H9 (cell line): ENCODE results near the gene ATP8B4. TPM values are rescaled to one million over a fixed set of nuclear protein-coding genes. Genes with fewer than 3 reads are reported as not detected.

Experiments
- DNase-seq: peaks from one replicate; pipeline ENCODE4 v3.0.0-alpha.2; 2017
- H2AFZ ChIP-seq: one replicate; pipeline ENCODE4 v1.6.1; 2013; ENCODE audit warnings: mild to moderate bottlenecking, low read length, control low read depth, moderate library complexity
- H2AK5ac ChIP-seq: 2 replicates; pipeline ENCODE4 v1.6.1; 2013; ENCODE audit warnings: low read length, control low read depth, mixed read lengths; ENCODE audit not compliant: insufficient read length
- H2BK120ac ChIP-seq: one replicate; pipeline ENCODE4 v1.6.1; 2013; ENCODE audit warnings: low read depth, mild to moderate bottlenecking, low read length, control low read depth, inconsistent platforms; ENCODE audit not compliant: poor library complexity, severe bottlenecking
- H2BK12ac ChIP-seq: 2 replicates; pipeline ENCODE4 v1.6.1; 2013; ENCODE audit warnings: low read length, control low read depth, mixed read lengths, low read depth; ENCODE audit not compliant: insufficient read length
- H2BK15ac ChIP-seq: 2 replicates; pipeline ENCODE4 v1.6.1; 2013; ENCODE audit warnings: low read depth, low read length, control low read depth
- H2BK20ac ChIP-seq: one replicate; pipeline ENCODE4 v1.6.1; 2013; ENCODE audit warnings: low read depth, mild to moderate bottlenecking, low read length, control low read depth, inconsistent platforms; ENCODE audit not compliant: poor library complexity, severe bottlenecking
- H2BK5ac ChIP-seq: 2 replicates; pipeline ENCODE4 v1.6.1; 2013; ENCODE audit warnings: low read length, control low read depth, mixed read lengths; ENCODE audit not compliant: insufficient read length
- H3K14ac ChIP-seq: 2 replicates; pipeline ENCODE4 v1.6.1; 2013; ENCODE audit warnings: low read length, control low read depth; ENCODE audit not compliant: insufficient read depth
- H3K18ac ChIP-seq: 2 replicates; pipeline ENCODE4 v1.6.1; 2013; ENCODE audit warnings: low read depth, mild to moderate bottlenecking, mixed read lengths, low read length, control low read depth; ENCODE audit not compliant: insufficient read length
- H3K23ac ChIP-seq: 2 replicates; pipeline ENCODE4 v1.6.1; 2013; ENCODE audit warnings: low read length, control low read depth, mixed read lengths, low read depth; ENCODE audit not compliant: insufficient read length
- H3K23me2 ChIP-seq: 2 replicates; pipeline ENCODE4 v1.6.1; 2013; ENCODE audit warnings: low read depth, mild to moderate bottlenecking, mixed read lengths, low read length, control low read depth; ENCODE audit not compliant: insufficient read length, poor library complexity, severe bottlenecking
- H3K27ac ChIP-seq: 2 replicates; pipeline ENCODE4 v1.5.1; 2013; ENCODE audit warnings: low read length, control low read depth, mixed read lengths, low read depth; ENCODE audit not compliant: insufficient read length
- H3K27me3 ChIP-seq: 2 replicates; pipeline ENCODE4 v1.6.1; 2013; ENCODE audit warnings: low read length, control low read depth, inconsistent platforms; ENCODE audit not compliant: insufficient read depth
- H3K4ac ChIP-seq: 2 replicates; pipeline ENCODE4 v1.6.1; 2013; ENCODE audit warnings: low read depth, mild to moderate bottlenecking, control low read depth, inconsistent platforms, low read length, moderate library complexity
- H3K4me1 ChIP-seq: 2 replicates; pipeline ENCODE4 v1.6.1; 2013; ENCODE audit warnings: low read length, control low read depth, inconsistent platforms; ENCODE audit not compliant: insufficient read depth
- H3K4me2 ChIP-seq: 2 replicates; pipeline ENCODE4 v1.6.1; 2013; ENCODE audit warnings: low read length, control low read depth, mixed read lengths; ENCODE audit not compliant: insufficient read length, insufficient read depth
- H3K56ac ChIP-seq: 2 replicates; pipeline ENCODE4 v1.6.1; 2013; ENCODE audit warnings: low read depth, mild to moderate bottlenecking, mixed read lengths, low read length, control low read depth; ENCODE audit not compliant: insufficient read length
- H3K79me1 ChIP-seq: 2 replicates; pipeline ENCODE4 v1.6.1; 2013; ENCODE audit warnings: low read depth, mild to moderate bottlenecking, moderate library complexity, low read length, control low read depth, inconsistent platforms; ENCODE audit not compliant: insufficient read depth, poor library complexity, severe bottlenecking
- H3K79me2 ChIP-seq: 2 replicates; pipeline ENCODE4 v1.6.1; 2013; ENCODE audit warnings: low read length, control low read depth, inconsistent platforms; ENCODE audit not compliant: insufficient read depth
- H3K9ac ChIP-seq: 2 replicates; pipeline ENCODE4 v1.6.1; 2013; ENCODE audit warnings: low read length, control low read depth, mixed read lengths; ENCODE audit not compliant: insufficient read length; ENCODE audit errors: extremely low read depth
- H3K9me3 ChIP-seq: one replicate; pipeline ENCODE4 v1.6.1; 2013; ENCODE audit warnings: low read depth, low read length, inconsistent platforms; ENCODE audit not compliant: control insufficient read depth
- H3T11ph ChIP-seq: one replicate; pipeline ENCODE4 v1.6.1; 2013; ENCODE audit warnings: mild to moderate bottlenecking, low read length, control low read depth, inconsistent platforms
- H4K20me1 ChIP-seq: one replicate; pipeline ENCODE4 v1.6.1; 2013; ENCODE audit not compliant: control insufficient read depth, insufficient read length, insufficient read depth
- H4K5ac ChIP-seq: 2 replicates; pipeline ENCODE4 v1.6.1; 2013; ENCODE audit warnings: low read depth, mild to moderate bottlenecking, mixed read lengths, low read length, control low read depth; ENCODE audit not compliant: insufficient read length
- H4K8ac ChIP-seq: replicated peaks from 2 replicates; pipeline ENCODE4 v1.6.1; 2013; ENCODE audit warnings: low read length, control low read depth, mixed read lengths, low read depth; ENCODE audit not compliant: insufficient read length
- H4K91ac ChIP-seq: 2 replicates; pipeline ENCODE4 v1.6.1; 2013; ENCODE audit warnings: low read depth, mild to moderate bottlenecking, moderate library complexity, mixed read lengths, low read length, control low read depth; ENCODE audit not compliant: insufficient read length
- H3K27ac Mint-ChIP-seq, 3 experiments: 2 replicates in 2 of 3; 3 replicates in 1 of 3; pipeline ENCODE4 v1.8.0; 2020 to 2021; ENCODE audit warnings: mixed read lengths in 3 of 3, mild to moderate bottlenecking in 1 of 3, moderate library complexity in 1 of 3
- H3K27me3 Mint-ChIP-seq: 2 replicates; pipeline ENCODE4 v1.8.0; 2021; ENCODE audit warnings: low read depth, mild to moderate bottlenecking, moderate library complexity, mixed read lengths
- H3K36me3 Mint-ChIP-seq, 3 experiments: 2 replicates in 2 of 3; 3 replicates in 1 of 3; pipeline ENCODE4 v1.8.0; 2020 to 2021; ENCODE audit warnings: low read depth in 3 of 3, mixed read lengths in 3 of 3; ENCODE audit not compliant: insufficient read depth in 1 of 3
- H3K4me1 Mint-ChIP-seq, 2 experiments: 2 replicates each; pipeline ENCODE4 v1.8.0; 2020; ENCODE audit warnings: mixed read lengths in 2 of 2
- H3K4me3 Mint-ChIP-seq, 2 experiments: 2 replicates in 1 of 2; 3 replicates in 1 of 2; pipeline ENCODE4 v1.8.0; 2020 to 2021; ENCODE audit warnings: mild to moderate bottlenecking in 2 of 2, mixed read lengths in 2 of 2, moderate library complexity in 1 of 2
- H3K9me3 Mint-ChIP-seq, 2 experiments: 2 replicates in 1 of 2; 3 replicates in 1 of 2; pipeline ENCODE4 v1.8.0; 2020; ENCODE audit warnings: mild to moderate bottlenecking in 2 of 2, mixed read lengths in 2 of 2, moderate library complexity in 1 of 2
- WGBS: extraction: QIAGEN DNeasy Blood & Tissue Kit; methylation state at CpG from one replicate; pipeline ENCODE4 v1.1.7; 2013; ENCODE audit warnings: missing lambda C conversion rate, low lambda C conversion rate, mixed read lengths; ENCODE audit not compliant: insufficient read length; ENCODE audit errors: extremely low coverage; 5-methylcytosine and 5-hydroxymethylcytosine counted together
- total RNA-seq: library from RNA; stranded (reverse); gene quantifications from 2 replicates; pipeline ENCODE4 v1.2.1, GENCODE V29; 2021
- TF ChIP-seq, protein P1 (sequence below): fragments of 200-600 bp; sonication (generic); conservative IDR thresholded peaks from 3 replicates; pipeline ENCODE4 v1.8.0; 2021; ENCODE audit warnings: antibody characterized with exemption, mild to moderate bottlenecking

ATP8B4 gene
- total RNA-seq, 1 experiment from 2014 or later, result 0.52 TPM

DNA sequence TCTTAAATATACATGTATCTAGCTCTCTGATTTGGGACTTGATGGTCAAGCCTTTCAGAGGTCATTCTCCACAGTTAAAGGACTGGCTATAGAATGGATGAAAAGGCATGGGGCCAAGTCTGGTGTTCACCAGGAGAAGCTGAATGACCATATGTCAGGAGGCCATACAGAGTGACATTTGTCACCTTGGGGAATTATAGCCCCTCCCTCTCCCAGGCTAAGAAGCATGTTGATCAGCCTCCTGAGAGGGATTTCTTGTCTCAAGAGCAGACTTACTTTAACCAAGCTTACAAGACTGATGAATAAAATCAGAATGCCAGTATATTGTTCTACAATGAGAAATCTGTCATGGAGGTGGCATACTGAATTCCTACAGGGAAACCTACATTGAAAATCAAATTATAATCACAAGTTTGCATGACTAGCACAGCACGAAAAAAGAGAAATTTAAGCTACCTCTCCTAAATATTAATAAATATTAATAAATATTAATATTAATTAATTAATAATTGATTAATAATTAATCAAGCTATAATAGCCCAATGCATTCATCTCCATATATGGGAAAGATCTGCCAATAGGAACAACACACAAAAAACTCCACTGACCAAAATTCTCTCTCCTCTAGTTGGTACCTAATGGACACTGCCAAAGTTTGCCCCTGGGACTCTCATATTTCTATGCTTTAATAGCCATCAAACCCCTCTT is 47.3 kb downstream of the ATP8B4 start:
- H2BK20ac ChIP-seq, result no peak overlapping the region
- no peak overlapping the region for H3K23ac ChIP-seq
- Mint-ChIP-seq H3K4me1 (peaks cover 0 to 9% of the 10 kb centered on the region in 2 experiments; a peak in 1 of 4 replicates), H3K4me3 (no peak overlapping the region), H3K27ac (no peak overlapping the region), H3K9me3 (no peaks in the 10 kb centered on the region), H3K36me3 (no peaks in the 10 kb centered on the region), H3K27me3 (no peaks in the 10 kb centered on the region; the same call in 1 of the 2 replicates)
- no peak overlapping the region for H2BK5ac ChIP-seq
- H2BK120ac ChIP-seq, result no peak overlapping the region
- H3K23me2 ChIP-seq, result no peaks in the 10 kb centered on the region
- H3K79me2 ChIP-seq, result no peaks in the 10 kb centered on the region
- no CpG with 5 or more reads among the region's 1 CpG for WGBS
- no peak overlapping the region for H3T11ph ChIP-seq
- H4K8ac ChIP-seq, result no peak overlapping the region
- H3K27ac ChIP-seq, result no peak overlapping the region
- no peaks in the 10 kb centered on the region for H4K20me1 ChIP-seq
- no peak overlapping the region for H2AK5ac ChIP-seq
- H3K56ac ChIP-seq, result no peak overlapping the region
- H3K27me3 ChIP-seq, result no peaks in the 10 kb centered on the region; the same call in 1 of the 2 replicates
- no peak overlapping the region for H2BK15ac ChIP-seq
- H3K9ac ChIP-seq, result no peak overlapping the region
- no peak overlapping the region for H3K4me2 ChIP-seq
- no peak overlapping the region for H3K4ac ChIP-seq
- DNase-seq, result no peak
- TF ChIP-seq, protein P1, sequence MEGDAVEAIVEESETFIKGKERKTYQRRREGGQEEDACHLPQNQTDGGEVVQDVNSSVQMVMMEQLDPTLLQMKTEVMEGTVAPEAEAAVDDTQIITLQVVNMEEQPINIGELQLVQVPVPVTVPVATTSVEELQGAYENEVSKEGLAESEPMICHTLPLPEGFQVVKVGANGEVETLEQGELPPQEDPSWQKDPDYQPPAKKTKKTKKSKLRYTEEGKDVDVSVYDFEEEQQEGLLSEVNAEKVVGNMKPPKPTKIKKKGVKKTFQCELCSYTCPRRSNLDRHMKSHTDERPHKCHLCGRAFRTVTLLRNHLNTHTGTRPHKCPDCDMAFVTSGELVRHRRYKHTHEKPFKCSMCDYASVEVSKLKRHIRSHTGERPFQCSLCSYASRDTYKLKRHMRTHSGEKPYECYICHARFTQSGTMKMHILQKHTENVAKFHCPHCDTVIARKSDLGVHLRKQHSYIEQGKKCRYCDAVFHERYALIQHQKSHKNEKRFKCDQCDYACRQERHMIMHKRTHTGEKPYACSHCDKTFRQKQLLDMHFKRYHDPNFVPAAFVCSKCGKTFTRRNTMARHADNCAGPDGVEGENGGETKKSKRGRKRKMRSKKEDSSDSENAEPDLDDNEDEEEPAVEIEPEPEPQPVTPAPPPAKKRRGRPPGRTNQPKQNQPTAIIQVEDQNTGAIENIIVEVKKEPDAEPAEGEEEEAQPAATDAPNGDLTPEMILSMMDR, result no peak
- H4K91ac ChIP-seq, result no peak overlapping the region
- no peak overlapping the region for H2AFZ ChIP-seq
- H3K9me3 ChIP-seq, result no peaks in the 10 kb centered on the region
- H3K18ac ChIP-seq, result no peak overlapping the region
- no peaks in the 10 kb centered on the region for H3K79me1 ChIP-seq
- no peak overlapping the region for H3K14ac ChIP-seq
- H4K5ac ChIP-seq, result no peak overlapping the region
- H3K4me1 ChIP-seq, result no peaks in the 10 kb centered on the region
- no peak overlapping the region for H2BK12ac ChIP-seq
